Ramos (cell line): ENCODE results near the gene BMPR1B.

Source experiments
- in situ Hi-C: fragments of 300-500 bp; cut with MboI; formaldehyde crosslinking; loops from one replicate; pipeline ENCODE4 v1.14.3; 2022; ENCODE audit warnings: low sequenced_read_pairs; ENCODE audit not compliant: unreplicated experiment

Gene BMPR1B

DNA sequence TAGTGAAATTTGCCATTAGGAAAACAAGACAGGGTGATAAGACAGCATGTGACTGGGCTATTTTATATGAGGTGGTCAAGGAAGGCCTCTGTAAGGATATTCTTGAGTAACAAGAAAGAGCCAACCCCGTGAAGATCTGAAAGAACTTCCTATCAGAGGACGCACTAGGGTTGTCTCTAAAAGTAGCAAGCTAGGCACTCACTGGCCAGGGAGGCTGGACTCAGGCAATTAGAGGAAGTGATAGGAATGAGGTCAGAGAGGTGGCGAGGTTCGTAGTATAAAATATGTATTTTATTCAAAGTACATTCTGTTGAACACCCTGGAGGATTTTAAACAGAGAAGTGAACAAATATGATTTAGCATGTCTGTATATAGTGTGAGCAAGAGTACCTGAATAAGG lies 4.6 kb downstream of the BMPR1B start:
- in situ Hi-C loops = no loop called here

DNA sequence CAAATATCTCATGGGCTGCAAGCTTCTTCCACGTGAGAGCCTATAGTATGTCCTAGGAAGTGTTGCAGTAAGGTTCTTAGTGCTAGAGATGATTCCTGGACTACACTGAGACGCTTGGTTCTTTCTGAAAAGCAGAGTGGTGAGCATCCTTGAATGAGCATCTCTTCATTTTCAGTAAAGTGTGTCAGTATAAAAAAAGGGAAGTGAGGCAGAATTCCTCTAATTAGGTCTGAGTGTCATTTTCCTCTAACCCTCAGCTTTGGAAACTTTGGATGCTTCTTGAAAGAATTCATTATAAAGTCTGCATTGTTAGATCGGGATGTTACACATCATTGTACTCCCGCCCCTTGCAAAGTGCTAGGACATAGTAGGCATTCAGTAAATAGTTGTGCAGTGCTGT lies 5.2 kb downstream of the BMPR1B start:
- in situ Hi-C loops = no loop called here

DNA sequence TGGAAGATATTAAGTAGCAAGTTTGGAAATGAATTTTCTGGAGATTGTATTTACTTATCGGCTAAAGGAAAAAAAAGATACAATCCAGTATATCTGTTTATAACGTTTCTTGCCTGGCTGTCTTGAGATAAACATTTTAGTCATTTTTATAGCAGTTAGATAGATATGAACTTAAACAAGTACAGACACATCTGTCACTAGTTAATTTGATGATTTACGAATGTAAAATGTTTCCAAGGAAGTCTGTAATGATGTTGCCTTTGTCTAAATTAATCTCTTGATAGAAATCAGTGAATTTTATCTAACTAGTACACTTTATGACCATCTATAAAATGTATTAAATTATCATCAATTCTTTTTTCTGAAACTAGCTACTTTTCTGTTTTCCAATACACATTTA lies 5.7 kb downstream of the BMPR1B start:
- in situ Hi-C loops = no loop called here

DNA sequence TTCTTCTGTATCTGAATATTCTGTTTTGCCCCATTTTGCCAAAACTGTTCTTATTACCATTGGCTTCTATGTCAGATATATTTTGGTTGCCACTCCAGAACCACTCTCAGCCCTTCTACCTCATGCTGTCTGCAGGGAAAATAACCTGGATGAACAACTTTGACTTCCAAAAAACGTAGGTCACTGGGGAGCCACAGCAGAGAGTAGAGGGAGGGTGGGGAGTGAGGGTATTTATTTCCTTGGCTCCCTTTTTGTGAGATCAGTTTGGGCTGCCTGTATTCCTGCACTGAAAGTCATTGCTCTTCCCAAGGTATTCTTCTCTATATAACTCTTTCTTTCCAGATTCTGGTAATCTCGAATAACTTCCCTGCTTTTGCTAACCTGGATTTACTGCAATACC lies 6.3 kb downstream of the BMPR1B start:
- in situ Hi-C loops = no loop called here

DNA sequence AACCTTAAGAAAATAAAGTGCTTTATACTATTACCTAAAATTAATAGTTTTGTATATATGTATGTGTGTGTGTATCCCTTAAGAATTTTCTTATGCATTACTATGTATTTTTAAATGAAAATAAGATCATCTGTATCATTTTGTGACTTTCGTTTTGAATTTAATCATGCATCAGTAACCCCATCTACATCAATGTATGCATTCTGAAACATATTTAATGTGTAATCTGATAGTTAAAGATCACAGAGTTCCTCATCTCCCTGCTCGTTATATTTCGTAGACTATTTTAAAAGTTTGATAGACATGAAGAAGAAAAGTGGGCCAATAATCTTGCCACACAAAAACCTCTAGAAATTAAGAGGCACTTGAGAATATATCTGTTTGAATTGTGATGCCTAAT lies 7.4 kb downstream of the BMPR1B start:
- in situ Hi-C loops = no loop called here

DNA sequence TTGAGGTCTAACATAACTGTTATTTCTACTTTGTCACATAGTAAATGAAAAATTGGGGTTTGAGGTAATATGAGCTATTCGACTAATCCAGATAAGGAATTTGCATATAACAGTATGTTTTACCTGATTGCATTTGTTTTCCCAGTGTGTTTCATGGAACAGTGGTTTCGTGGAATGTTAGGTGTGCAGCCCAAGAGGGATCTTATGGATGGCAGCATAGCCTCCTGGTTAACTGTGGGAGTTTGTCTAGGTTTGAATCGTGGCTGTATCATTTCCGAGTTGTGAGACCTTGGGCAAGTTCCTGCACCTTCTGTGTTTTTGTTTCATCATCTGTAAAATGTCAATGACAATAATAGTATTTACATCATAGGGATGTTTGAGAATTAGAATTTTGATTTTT lies 7.9 kb downstream of the BMPR1B start:
- in situ Hi-C loops = no loop called here

DNA sequence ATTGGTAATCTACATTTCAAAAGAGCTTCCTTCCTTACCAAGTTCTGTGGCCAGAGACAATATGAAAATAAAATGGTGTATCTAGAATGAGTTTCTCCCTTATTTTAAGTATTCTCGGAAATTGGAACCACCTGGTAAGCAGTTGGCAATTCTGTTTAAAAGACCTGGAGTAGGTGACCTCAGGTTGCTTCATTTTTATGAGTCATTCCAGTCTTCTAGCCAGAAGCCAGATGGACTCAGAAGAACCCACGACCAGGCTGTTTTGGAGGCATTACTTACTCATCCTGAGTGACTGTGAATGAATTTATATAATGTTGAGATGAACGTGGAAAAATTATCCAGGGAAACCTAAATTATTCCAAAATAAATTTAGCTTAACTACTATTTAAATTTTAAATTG lies 9.1 kb downstream of the BMPR1B start:
- in situ Hi-C loops = no loop called here

DNA sequence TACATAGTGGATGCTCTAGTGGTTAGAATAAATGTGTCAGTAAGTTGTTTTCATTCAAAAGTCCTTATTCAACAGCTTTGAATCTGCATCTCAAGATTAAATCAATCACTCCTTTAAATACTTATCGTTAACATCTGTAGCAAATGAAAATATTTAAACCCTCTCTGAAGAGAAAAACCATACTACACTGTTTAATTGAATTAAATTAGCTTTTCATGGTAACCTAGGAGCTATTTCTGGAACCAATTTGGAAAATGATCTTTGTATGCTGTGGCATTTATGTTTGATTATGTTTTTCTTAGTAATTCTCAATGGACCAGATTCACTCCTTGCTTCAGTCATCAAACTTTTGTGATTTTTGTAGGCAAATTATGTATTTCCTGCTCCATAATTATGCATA lies 9.7 kb downstream of the BMPR1B start:
- in situ Hi-C loops = no loop called here

DNA sequence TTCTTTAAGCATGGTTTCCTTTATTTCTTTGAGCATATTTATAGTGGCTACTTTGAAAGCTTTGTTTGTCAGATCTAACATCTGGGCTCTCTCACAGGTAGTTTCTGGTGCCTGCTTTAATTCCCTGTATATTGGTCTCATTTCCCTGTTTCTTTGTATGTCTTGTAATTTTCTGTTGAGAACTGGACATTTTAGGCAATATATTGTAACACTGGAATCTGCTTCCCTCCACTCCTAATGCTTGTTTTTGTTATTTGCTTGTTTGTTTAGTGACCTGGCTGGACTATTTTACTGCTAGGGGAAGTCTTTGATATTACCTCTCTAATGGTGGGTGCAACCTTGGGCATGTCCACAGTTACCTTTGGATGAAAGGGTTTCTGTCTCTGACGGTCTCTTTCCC lies 25.0 kb downstream of the BMPR1B start:
- in situ Hi-C loops = no loop called here

DNA sequence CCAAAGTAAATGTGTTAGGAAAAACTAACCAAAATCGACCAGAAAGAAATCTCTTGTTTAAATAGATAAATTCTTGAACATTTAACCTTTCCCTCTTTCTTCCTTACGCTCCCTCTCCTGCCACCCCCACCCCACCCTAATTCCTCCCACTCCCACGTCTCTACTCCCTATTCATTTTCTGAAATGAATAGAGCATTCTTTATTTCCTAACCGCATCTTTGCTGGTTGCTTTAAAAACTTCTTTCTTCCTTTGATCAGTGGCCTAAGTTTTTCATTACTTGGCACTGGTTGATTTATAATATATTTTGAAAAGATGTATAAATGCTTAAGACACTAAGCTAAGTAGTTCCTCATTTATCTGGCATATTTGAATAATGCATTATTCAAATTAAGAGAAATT lies 33.9 kb downstream of the BMPR1B start:
- in situ Hi-C loops = no loop called here

DNA sequence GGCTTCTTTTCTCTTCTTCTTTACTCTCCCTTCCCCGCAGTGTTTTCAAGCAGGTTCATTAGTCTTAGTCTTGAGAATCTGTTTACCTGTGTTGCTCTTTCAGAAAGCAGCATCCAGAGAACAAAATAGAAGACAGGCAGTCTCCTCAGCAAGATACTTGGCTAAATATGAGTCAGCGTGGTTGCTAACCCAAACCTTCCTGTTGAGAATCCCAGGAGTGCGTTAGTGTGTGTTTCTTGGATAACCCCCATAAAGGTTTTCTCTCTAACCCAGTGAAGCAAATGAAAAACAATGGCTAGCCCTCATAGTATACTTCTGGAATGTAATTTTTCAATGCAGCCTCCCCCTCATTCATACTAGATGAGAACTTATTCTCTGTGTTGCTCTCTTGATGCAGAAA lies 41.1 kb downstream of the BMPR1B start:
- in situ Hi-C loops = no loop called here

DNA sequence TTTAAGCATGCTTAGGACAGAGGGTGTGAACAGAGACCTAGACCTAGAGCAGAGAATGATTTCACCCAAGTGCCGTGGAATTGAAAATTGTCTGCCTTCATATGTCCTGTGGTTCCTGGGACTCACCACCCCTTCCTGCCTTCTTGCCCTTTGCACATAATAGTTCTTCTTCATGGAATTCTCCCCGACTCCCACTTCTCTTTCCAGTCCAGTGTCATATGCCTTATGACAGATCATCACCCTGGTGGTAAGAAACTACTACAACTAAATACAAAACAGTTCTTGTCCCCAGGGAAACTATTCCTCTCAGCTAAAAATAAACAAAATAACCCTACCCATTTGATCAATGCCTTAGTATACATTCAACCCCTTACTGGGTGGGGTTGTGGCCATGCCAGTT lies 43.3 kb downstream of the BMPR1B start:
- in situ Hi-C loops = no loop called here

DNA sequence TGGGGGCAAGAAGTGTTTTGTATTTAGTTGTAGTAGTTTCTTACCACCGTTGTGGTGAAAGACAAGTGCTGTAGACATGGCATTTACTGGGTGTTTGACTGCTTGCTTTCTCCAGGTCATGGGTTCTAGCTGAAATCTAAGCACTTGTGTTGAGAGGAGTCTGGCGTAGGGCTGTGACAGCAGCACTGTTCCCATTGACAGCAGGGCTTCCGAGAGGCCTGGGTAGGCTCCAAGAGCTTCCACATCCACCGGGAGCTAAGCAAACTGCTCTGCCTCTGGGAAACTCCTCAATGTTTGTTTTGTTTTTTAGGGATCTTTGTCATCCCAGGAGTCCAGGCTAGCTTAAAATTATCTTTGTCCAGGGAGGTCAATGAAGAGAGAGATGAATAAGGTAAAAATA lies 44.3 kb downstream of the BMPR1B start:
- in situ Hi-C loops = no loop called here

DNA sequence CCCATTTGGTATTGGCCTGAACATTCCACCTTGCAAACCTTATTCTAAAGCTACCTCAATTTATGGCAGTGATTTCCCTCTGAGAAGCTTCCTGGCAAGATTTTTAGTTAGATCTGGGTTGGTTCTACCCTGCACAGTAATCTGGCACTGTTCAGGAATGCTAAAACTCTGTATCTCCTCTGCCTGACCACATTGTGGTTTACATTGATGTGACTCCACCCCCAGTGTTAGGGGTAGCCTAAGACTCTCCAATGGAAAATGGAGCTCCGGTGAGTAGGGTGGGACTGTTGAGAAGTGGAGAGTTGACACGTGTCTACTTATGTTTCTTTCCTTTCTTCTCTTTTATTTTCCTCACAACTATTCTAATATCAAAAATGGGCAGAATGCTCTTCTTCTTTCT lies 45.4 kb downstream of the BMPR1B start:
- in situ Hi-C loops = no loop called here

DNA sequence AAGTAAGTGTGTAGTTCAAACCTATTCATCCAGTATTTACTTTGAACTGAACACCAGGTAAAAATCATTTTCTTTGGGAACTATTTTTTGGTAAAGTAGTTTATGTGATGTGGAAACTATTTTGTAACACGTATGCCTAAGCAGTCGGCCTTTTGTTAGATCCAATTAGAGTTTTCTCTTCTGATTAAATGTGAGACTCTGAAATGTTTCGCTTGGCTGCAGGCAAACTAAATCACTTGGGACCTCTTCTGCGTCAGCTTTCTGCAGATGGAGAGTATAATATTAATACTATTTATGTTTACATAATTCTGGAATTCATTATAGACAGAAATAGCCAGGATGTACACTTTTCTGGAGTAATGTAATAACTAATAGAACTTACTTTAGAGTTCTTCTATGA lies 46.9 kb downstream of the BMPR1B start:
- in situ Hi-C loops = no loop called here

DNA sequence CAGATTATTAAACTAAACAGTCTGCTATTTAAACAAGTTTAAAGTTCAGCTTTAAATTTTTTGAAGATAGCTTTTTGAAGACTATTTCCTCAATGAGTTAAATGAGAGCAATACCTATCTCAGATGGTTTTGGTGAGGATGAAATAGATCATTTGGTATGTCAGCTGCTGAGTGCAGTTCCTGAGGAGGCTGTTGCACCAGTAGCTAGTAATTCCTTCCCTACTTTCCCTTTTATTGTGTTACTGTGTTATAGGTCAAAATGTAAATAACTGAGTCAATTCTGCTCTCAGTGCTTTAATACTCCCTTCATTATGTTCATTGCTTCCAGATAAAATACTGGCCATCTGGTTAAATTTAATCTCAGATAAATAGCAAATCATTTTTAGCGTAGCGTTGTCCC lies 48.6 kb downstream of the BMPR1B start:
- in situ Hi-C loops = no loop called here

DNA sequence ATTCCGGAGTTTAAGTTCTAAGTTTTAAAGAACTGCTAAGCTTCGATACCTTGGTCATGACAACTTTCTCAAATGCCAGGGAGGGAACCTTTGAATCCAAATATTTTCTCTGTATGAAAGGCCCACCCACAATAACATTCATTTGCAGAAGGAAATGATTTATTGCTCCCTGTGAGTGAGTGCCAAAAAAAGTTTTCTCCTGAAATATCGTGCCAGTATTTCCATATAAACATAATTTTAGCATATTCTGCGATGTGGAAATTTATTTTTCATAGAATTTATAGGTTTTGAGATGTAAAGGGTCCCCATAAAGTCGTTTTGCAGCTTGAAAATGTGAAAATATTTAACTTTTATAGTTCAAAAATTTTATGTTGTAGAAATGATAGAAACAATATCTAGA lies 53.9 kb downstream of the BMPR1B start:
- in situ Hi-C loops = no loop called here

DNA sequence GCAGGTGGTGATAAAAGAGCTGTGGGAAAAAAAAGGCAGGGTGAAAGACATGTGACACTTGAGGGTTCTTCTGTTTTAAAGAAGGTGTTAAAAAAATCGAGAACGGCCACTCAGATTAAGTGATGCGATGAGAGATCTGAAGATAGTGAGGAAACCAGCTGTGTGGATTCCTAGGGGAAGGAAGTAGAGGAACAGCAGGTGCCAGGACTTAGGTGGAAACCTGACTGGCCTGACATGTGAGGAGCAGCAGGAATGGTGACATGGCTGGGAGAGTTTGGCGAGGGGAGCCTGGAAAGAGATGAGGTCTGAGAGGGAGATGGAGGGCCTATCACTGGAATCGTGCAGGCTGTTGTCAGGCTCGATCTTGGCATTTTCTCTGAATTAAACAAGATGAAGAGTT lies 55.5 kb downstream of the BMPR1B start:
- in situ Hi-C loops = no loop called here

DNA sequence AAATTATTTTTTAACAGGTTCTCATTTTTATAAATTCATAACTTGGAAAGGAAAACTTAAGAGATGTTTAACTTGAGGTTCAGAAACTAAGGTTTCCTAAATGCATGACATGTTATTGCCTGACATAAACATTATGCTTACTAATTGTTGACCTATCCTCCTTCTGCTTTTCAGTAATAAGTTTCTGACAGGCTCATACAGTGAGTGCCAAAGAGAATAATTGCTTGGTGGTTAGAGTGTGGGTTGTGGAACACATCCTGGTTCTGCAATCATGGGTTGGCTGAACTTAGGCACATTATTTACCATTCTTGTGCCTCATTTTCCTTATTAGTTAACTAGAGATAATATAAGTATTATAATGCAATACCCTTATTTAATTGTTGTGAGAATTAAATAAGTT lies 56.5 kb downstream of the BMPR1B start:
- in situ Hi-C loops = no loop called here

DNA sequence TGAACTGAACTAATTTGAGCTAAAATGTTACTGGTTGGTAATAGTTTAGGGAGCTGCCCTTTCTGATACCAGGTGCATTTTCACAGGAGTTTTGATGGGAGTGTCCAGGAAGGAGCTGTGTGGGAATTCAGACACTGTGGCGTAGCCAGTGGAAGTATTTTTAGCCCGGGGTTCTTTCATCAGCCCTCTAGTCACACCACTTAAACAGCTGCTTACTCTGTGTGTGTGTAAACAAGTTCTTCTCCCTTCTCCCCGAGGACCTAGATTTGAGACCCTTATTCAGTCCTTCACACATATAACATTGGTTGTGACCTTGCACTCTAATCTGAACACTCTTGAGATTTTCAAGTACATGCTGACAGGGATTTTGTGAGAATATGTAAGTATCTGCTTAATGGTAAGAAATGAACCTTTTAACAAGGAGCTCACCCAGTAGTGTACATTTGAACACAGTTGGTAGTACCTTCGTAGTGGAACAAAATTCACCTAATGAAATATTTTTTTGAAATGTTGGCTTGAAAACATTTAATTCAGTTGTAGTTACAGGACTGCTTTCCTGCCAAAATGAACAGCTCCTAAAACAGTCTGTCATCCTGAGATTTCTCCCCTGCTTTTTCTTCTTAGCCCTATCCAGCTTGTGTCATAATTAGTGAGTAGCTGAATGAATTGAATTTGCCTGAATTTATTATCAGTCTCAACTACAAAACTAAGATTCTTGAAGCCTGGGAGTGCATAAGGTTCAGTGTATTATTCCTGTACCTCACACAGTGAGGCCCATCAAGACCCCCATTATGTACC lies 61.8 kb downstream of the BMPR1B start:
- in situ Hi-C loops = no loop called here

DNA sequence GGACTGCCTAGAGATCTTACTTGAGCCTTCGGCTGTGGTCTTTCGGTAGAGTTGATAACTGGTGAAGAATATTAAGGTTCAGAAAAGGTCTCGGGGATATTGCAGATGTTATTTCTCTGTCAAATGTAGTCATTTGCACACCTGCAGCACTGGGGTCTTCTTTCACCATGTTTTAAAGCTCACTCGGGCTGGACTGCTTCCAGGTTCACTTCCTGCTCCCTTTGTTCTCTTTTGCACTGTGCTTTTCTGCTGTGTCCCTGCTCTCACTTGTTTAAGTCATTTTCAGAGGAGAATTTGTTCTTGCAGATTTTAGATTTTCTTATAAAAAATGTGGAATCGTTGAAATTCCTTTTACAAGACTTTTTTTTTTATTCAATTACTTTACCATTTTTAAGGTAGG lies 68.5 kb downstream of the BMPR1B start:
- in situ Hi-C loops = no loop called here

DNA sequence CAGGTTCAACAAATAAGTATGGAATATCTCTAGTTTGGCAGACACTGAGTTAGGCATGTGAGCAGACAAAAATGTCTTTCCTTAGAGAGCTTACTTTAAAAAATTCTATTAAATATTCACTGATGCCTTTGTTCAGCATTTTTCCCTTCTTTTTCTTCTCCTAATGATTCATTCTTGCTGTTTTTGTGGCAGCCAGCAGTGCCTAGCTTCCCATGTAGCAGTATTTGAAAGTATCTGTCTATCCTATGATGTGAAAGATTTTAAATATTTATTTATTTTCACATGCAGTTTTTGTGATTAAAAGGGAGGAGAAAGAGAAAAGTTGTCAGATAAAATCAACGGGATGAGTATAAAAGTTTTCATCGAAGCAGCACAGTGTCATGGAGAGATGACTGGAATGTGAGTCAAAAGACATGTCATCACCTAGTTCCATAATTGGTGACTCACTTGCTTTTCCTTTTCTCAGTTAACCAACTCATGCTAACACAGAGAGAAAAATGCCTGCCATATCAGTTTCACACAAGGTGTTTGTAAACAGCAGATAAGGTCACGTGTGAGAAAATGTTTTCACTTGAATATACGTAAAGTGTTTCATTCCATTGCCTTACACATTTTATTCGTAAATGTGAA lies 69.8 kb downstream of the BMPR1B start:
- in situ Hi-C loops = no loop called here
